AG08396 (cell line): ENCODE data around the gene RP9.

Experiments used
- DNase-seq: peaks from one replicate; pipeline ENCODE4 v3.0.0; 2012; ENCODE audit warnings: low spot score, mixed read lengths

Gene RP9

DNA sequence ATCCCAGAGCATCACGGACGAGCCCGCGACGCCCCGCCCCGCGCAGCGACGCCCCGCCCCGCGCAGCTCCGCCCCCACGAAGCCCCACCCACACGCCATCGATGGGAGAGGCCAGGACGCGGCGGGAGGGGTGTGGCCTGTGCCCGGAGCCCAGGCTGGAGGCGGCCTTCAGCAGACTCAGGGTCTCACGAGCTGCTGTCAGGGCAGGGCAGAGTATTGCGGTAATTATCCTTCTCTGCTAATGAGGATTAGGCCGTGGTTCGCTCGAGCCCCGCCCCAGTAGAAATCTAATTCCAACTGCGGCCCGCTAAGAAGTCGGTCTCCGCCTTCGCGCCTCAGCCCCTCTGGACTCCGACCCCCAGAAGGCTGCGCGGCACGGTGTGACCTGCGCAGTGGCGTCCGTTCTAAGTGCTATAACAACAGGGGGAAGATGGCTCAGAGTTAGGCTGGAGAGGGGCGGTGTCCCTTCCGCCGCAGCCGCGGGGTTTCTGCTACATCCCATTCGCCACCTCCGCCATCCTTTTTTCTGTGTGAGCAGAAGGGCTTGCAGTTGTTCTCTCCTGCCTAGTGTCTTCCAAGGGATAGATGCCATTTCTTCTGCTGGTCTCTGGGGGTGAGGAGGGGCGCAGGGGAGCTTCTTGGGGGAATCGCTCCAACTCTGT lies 46.3 kb downstream of the RP9 start:
- peak; percentile 98 for DNase-seq

DNA sequence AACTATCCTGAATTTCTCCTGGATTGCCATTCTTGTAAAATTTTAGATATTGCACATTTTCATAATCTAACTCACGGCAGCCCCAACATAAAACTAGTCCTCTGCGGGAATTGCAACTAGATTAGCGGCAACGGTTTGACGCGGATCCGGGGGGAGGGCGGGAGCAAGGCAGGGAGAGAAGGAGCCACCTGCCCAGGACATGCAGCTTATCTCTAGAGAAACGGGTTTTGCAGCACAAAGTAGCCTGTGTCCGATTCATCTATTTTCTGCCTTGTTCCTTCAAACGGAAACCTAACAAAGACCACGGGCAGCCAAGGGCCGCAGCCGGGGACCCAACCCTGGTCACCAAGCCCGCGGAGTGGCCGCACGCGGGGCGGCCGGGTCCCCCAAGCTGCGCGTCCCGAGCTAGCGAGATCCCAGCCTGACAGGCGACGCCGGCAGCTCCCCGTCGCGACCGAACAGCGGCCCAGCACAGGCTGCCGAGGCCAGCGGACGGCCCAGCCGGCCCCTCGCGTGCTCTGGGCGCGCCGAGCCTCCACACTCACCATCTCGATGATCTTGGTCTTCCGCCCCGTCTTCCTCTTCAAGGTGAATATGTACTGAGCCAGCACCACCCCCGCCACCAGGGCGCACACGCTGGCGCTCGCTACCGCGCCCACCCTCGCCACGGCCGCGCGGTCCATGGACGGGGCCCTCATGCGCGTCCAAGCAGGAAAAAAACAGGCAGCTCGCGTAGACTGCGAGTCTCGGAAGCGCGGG lies 47.0 kb downstream of the RP9 start, which contains the start of gene NT5C3A:
Gene NT5C3A, minus strand, starts transcription at position 754 of the 759 bp plus-strand sequence. Its CDS starts 71 bp downstream, at position 683.
- DNase-seq, result peak; percentile 63

DNA sequence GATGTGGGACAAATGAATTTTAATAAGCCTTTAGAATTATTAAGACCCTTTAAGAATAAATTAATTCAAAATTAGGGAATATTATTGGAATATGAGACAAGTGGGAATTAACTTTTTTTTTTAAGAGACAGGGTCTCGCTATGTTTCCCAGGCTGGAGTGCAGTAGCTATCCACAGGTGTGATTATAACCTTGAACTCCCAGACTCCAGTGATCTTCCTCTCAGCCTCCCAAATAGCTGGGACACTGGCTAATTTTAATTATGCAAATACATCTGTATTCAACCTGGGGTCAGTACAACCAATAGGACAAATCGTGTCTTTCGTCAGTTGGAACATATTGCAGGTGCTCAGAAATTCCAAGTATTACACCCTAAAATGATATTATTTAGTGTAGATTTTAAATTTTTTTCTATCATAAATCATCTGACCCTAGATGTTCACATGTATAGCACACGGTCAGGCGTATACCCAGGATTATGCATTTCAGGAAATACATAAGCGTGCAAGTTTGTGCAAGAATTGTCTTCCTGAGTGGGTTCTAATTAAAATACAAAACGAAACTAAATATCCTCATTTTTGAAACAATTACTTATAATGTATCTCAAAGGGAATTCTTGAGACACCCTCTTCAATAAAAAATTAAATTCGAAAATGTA lies 47.8 kb downstream of the RP9 start:
- DNase-seq, result no peak

DNA sequence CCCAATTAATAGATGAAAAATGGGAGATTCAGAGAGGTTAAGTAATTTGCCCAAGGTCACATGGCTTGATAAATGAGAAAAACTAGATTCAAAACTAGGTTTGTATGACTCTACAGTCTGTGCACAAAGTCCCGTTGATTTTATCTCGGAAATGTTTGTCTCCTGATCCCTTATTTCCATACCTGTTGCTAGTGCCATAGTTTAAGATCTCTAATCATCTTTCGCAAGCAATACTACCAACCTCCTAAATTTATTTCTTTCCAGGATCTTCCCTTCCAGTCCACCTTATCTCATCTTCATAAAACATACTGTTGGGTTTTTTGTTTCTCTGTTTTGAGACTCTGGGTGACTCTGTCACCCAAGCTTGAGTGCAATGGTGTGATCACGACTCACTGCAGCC lies 49.6 kb downstream of the RP9 start:
- no peak for DNase-seq

DNA sequence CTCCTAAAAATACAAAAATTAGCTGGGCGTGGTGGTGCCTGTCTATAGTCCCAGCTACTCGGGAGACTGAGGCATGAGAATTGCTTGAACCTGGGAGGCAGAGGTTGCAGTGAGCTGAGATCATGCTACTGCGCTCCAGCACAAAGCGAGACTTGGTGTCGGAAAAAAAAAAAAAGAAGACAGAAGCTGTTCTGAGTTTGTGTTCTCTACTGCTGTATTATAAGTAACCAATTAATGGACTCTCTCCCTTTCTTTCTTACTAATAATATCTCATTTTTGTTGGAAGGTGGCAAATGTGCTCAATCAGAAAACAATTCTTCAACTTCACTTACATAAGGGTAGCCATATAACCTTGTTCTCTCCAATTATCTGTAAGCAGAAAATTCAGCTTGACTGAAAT lies 54.0 kb downstream of the RP9 start:
- DNase-seq, result no peak

DNA sequence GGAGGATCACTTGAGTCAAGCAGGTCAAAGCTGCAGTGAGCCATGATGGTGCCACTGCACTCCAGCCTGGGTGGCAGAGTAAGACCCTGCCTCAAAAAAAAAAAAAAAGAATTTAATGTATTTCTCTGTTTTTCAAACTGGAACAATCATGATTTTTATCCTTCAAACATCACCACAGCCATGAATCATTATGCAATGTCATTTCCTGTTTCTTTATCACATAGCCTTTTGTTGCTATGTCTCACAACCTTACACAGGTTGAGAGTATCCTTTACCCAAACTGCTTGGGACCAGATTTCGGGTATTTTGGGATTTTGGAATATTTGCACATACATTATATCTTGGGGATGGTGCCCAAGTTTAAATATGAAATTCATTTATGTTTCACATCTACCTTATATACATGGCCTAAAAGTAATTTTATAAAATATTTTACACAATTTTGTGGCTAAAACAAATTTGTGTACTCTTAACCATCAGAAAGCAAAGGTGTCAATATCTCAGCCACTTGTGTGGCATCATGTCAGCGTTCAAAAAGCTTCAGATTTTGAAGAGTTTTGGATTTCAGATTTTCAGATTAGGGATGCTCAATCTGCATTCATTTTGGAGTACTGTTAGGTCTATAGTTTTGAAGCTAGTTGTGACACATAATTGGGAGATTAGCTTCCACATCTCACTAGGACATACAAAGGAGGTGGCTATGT lies 54.8 kb downstream of the RP9 start:
- DNase-seq, result no peak

DNA sequence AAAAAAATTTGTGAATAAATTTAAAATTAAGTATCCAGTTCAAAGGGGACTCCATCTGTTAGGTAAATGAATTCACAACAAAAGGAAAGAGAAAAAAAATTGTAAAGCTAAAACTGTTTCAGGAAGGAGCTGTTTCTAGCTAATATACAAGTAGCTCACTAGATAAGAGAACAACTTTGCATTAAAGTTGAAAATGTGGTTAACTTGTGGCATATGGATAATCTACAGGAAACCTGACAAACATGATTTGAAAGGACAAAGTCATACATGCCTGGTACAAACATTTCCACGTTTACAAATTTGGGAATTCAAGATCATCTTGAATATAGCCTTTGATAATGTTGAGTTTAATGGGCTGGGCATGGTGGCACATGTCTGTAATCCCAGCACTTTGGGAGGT lies 55.5 kb downstream of the RP9 start:
- DNase-seq, result no peak

DNA sequence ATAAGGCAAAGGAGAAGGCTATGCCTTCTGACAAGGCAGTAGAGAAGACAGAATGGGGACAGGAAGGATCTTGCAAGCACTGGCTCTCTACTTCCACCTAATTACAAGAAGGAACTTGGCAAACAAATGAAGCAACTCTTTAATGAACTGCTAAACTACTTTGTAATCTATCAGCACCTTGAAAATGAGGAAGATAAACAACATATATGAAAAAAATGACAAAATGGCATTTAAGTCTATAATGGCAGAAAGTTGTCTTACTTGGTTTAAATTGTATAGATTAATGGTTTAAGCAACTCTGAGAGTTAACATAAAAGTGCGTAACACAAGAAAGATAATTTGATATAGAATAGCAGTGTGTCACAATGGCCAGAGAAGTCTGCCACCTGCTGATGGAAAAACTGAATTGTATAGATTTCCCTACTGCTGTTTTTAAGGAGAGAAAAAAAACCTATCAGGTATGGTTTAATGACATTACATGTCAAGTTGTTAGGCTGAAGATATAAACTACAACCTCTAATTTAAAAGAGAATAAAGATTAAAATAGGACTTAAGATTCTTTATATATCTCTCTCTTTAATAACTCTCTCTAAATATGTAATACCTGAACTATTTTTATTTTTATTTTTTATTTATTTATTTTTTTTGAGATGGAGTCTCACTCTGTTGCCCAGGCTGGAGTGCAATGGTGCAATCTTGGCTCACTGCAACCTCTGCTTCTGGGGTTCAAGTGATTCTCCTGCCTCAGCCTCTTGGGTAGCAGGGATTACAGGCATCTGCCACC lies 58.5 kb downstream of the RP9 start:
- DNase-seq, result no peak

DNA sequence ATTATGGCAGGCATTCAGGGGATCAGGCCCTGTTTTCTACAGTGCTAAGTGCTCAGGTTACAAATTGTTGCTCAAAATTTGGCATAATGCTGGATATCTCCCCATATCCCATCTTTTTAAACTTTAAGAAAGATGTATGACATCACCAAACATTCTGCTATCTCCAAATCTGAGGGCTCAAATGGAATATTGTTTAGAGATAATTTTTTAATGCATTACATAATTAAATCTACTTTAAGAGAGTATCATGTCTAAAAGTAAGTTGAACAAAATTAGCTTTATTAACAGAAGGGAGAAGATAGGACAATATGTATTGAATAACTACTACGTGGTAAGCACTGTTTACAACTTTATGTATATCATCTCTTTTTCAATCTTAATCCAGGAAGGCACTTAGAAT lies 60.5 kb downstream of the RP9 start:
- no peak for DNase-seq

DNA sequence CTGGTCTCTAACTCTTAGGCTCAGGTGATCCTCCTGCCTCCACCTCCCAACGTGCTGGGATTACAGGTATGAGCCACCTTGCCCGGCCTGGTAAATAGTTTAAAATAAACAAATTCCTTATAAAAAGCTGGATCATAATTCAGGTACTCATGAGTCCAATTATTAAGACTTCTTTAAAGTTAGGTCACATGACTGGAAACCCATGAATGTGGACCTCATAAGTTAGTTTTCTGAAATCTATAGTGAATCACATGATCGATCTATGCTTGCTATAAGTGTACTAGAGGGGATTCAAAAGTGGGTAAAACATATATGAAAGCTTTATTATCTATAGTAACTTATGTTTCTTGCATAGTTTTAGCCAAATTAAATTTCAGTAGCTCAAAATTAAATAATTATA lies 60.9 kb downstream of the RP9 start:
- DNase-seq, result no peak

DNA sequence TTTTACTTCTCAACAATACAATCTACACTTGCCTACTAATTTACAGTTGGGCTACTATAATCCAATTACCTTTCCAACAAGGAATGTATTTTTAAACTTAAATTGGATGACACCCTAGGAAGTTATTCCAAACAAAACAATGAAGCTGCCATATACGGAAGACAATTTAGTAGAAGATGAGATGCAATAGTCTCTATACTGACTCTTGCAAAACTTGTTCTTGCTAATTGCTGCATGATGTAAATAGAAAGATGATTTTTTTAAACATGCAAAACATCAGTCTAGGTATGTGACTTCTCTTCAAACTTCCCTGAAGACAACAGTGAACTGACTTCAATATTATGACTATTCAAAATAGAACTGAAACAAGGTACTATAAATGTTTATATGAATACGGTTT lies 64.2 kb downstream of the RP9 start:
- no peak for DNase-seq
